Tibial nerve (tissue), 4 donors: Measurements from ENCODE around the gene TRNAU1AP. TPM values are rescaled to one million over a fixed set of nuclear protein-coding genes. Genes with fewer than 3 reads are reported as not detected.

Experiments used
- DNase-seq, 2 donors: peaks; one replicate each; pipeline ENCODE4 v3.0.0-alpha.2; 2019; ENCODE audit warnings: low spot score in 2 of 2
- H3K27ac ChIP-seq, 4 donors: fragments of 200-600 bp; sonication (generic) in 3 of 4; one replicate each; pipeline ENCODE4 v1.5.1; 2017 to 2019; ENCODE audit warnings: mild to moderate bottlenecking in 1 of 4
- H3K27me3 ChIP-seq, 2 donors: fragments of 200-600 bp; sonication (generic) in 1 of 2; one replicate each; pipeline versions ENCODE4 v1.5.1 to v1.6.0; 2017 to 2019
- H3K36me3 ChIP-seq, 3 donors: fragments of 200-600 bp; sonication (generic); one replicate each; pipeline ENCODE4 v1.5.1; 2018 to 2019
- H3K4me1 ChIP-seq, 4 donors: fragments of 200-600 bp; sonication (generic) in 3 of 4; one replicate each; pipeline ENCODE4 v1.5.1; 2017 to 2019
- H3K4me3 ChIP-seq, 4 donors: fragments of 200-600 bp; sonication (generic) in 3 of 4; one replicate each; pipeline ENCODE4 v1.5.1; 2017 to 2019; ENCODE audit warnings: mild to moderate bottlenecking in 1 of 4, moderate library complexity in 1 of 4
- H3K9me3 ChIP-seq, 4 donors: fragments of 200-600 bp; sonication (generic) in 3 of 4; one replicate each; pipeline ENCODE4 v1.5.1; 2017 to 2019
- CTCF ChIP-seq, 5 experiments: fragments of 200-600 bp in 3 of 5; fragments of 450-650 bp in 2 of 5; sonication (generic) in 3 of 5; IDR thresholded peaks; one replicate each; pipeline ENCODE4 v1.5.1; 2016 to 2019; ENCODE audit warnings: antibody characterized with exemption in 5 of 5, mild to moderate bottlenecking in 3 of 5, moderate library complexity in 2 of 5
- EP300 ChIP-seq, 2 donors: sonication (generic); formaldehyde crosslinking; IDR thresholded peaks; one replicate each; pipeline ENCODE4 v1.6.1; 2017; ENCODE audit warnings: antibody characterized with exemption in 2 of 2, mild to moderate bottlenecking in 1 of 2
- POLR2A ChIP-seq, 2 donors: fragments of 450-650 bp; IDR thresholded peaks; one replicate each; pipeline ENCODE4 v1.6.1; 2017; ENCODE audit warnings: antibody characterized with exemption in 2 of 2, mild to moderate bottlenecking in 2 of 2, moderate library complexity in 2 of 2
- WGBS, 2 donors: methylation state at CpG; one replicate each; pipeline ENCODE4 v1.1.5; 2018; 5-methylcytosine and 5-hydroxymethylcytosine counted together
- total RNA-seq, 4 donors: library from RNA; depleted of rRNA; stranded (reverse); fragments of >200 nt; gene quantifications; one replicate each; pipeline ENCODE4 v1.1.0, GENCODE V29; 2016

TRNAU1AP gene
- total RNA-seq, 4 donors from 2014 or later: 22.6 to 35.2 (median 29.3) TPM

GRCh38 chr1:28578696-28579218 is 25.9 kb downstream of the TRNAU1AP start:
- TF ChIP-seq EP300 (IDR thresholded peaks at IDR 0.05) (no peak), POLR2A (IDR thresholded peaks at IDR 0.05) (no peak), CTCF (IDR thresholded peaks at IDR 0.05) (no peak)
- Histone ChIP-seq H3K27ac (no peak overlapping the region), H3K36me3 (peaks cover 0 to 65% (median 24%) of the 10 kb centered on the region in 3 donors), H3K4me3 (no peak overlapping the region), H3K4me1 (peaks cover 0 to 35% (median 8%) of the 10 kb centered on the region in 4 donors), H3K9me3 (no peaks in the 10 kb centered on the region), H3K27me3 (no peaks in the 10 kb centered on the region)
- no peak for DNase-seq
- 66 to 75% methylated on average over 6 of the region's 6 CpGs for WGBS, 2 donors

- H3K36me3 ChIP-seq: peaks cover 0 to 59% (median 23%) of the 10 kb centered on the region in 3 donors
- WGBS, 2 donors: 83 to 94% methylated on average over 1 of the region's 1 CpG
These were observed 26.5 kb downstream of the TRNAU1AP start for GRCh38 chr1:28579401-28579800.

GRCh38 chr1:28580722-28581530 is 28.0 kb downstream of the TRNAU1AP start:
- H3K9me3 ChIP-seq: no peaks in the 10 kb centered on the region
- H3K27ac ChIP-seq: peak overlapping the region; percentile 24 to 93 (median 88)
- H3K4me3 ChIP-seq: peak overlapping the region; percentile 70 to 97 (median 89)
- 2% methylated on average over 25 of the region's 26 CpGs for WGBS, 2 donors
- no peak for DNase-seq
- H3K36me3 ChIP-seq: peaks cover 0 to 43% (median 23%) of the 10 kb centered on the region in 3 donors
- TF ChIP-seq CTCF (IDR thresholded peaks at IDR 0.05) (no peak), EP300 (IDR thresholded peaks at IDR 0.05) (no peak), POLR2A (IDR thresholded peaks at IDR 0.05) (no peak)
- H3K4me1 ChIP-seq: peaks cover 0 to 35% (median 8%) of the 10 kb centered on the region in 4 donors
- H3K27me3 ChIP-seq: no peaks in the 10 kb centered on the region

More at GRCh38 chr1:28579401-28579800, 26.5 kb downstream of the TRNAU1AP start:
- H3K27ac ChIP-seq: no peak overlapping the region
- H3K4me3 ChIP-seq: no peak overlapping the region
- TF ChIP-seq POLR2A (IDR thresholded peaks at IDR 0.05) (no peak), EP300 (IDR thresholded peaks at IDR 0.05) (no peak), CTCF (IDR thresholded peaks at IDR 0.05) (no peak)
- peaks cover 0 to 35% (median 8%) of the 10 kb centered on the region in 4 donors for H3K4me1 ChIP-seq
- no peaks in the 10 kb centered on the region for H3K9me3 ChIP-seq
- no peak for DNase-seq
- H3K27me3 ChIP-seq: no peaks in the 10 kb centered on the region

- Histone ChIP-seq H3K4me3 (peak overlapping the region; percentile 70 to 97 (median 89)), H3K4me1 (peaks cover 0 to 35% (median 8%) of the 10 kb centered on the region in 4 donors), H3K27me3 (no peaks in the 10 kb centered on the region), H3K27ac (peak overlapping the region; percentile 54 to 93 (median 88)), H3K9me3 (no peaks in the 10 kb centered on the region), H3K36me3 (peaks cover 0 to 36% (median 21%) of the 10 kb centered on the region in 3 donors)
- DNase-seq: peak; percentile 92 to 95
- 0 to 2% methylated on average over 43 to 44 of the region's 75 CpGs for WGBS, 2 donors
- TF ChIP-seq POLR2A (IDR thresholded peaks at IDR 0.05) (peak; percentile 85 to 86), CTCF (IDR thresholded peaks at IDR 0.05) (peak in 2 of 5 experiments; percentile 66 to 68), EP300 (IDR thresholded peaks at IDR 0.05) (peak; percentile 36 to 99)
These were observed 28.8 kb downstream of the TRNAU1AP start for GRCh38 chr1:28581531-28582247.
